HG03575 (cell line): ENCODE results near the gene HMCN2.

Source experiments
- ATAC-seq: cut with Tn5 transposase; IDR thresholded peaks from one replicate; pipeline ENCODE4 v1.9.1; 2021; ENCODE audit not compliant: unreplicated experiment, insufficient number of reproducible peaks, low FRiP score; ENCODE audit errors: extremely low read depth

HMCN2 gene

GRCh38 chr9:130352586-130353285 lies 87.2 kb downstream of the HMCN2 start:
- no peak for ATAC-seq

DNA sequence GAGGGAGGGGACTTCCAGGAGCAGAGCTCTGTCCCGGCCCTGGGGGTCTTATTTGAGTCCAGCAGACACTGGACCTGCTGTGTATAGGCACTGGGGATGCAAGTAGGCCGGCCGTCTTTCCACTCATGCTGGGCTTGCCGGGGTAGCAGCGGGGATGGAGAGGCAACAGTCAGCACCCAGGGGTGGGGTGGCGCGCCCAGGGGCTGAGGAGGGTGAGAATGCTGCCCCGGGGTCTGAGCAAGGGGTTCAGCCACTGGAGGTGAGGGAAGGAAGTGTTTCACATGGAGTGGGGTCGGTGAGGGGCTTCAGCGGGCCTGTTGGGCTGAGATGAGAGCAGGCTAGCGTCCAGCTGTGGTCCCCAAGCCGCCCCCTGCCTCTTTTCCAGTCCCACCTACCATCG lies 88.8 kb downstream of the HMCN2 start:
- ATAC-seq: no peak

- ATAC-seq: no peak
Observed at GRCh38 chr9:130354806-130355205, 89.2 kb downstream of the HMCN2 start.

DNA sequence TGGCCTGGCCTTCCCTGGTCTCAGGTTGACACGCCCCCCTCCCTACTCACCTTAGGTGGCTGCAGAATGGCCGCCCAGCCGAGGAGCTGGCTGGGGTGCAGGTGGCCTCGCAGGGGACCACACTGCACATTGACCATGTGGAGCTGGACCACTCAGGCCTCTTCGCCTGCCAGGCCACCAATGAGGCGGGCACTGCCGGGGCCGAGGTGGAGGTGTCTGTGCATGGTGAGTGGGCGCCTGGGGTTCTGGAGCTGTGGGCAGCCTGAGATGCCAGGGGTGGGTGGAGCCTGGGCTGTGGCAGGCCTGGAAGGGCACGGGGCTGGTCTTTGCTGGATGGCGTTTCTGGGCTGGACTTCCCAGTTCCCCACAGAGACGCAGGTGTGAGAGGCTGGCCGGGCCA lies 90.5 kb downstream of the HMCN2 start:
- no peak for ATAC-seq

GRCh38 chr9:130356877-130357584 lies 91.5 kb downstream of the HMCN2 start:
- no peak for ATAC-seq

- ATAC-seq: no peak
Observed at GRCh38 chr9:130358928-130359327, 93.4 kb downstream of the HMCN2 start.

GRCh38 chr9:130359819-130360218 lies 94.3 kb downstream of the HMCN2 start:
- no peak for ATAC-seq

DNA sequence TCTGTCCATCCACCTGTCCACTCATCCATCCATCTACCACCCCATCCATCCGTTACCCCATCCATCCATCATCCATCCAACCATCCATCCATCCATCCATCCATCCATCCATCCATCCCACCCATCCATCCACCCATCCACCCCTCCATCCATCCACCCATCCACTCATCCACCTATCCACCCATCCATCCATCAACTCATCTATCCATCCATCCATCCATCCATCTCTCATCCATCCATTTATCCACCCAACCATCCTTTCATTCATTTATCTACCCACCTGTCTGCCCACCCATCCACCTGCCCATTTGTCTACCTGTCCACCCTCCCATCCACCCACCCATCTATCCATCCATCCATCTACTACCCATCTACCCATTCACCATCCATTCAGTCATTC lies 95.1 kb downstream of the HMCN2 start:
- ATAC-seq: no peak

DNA sequence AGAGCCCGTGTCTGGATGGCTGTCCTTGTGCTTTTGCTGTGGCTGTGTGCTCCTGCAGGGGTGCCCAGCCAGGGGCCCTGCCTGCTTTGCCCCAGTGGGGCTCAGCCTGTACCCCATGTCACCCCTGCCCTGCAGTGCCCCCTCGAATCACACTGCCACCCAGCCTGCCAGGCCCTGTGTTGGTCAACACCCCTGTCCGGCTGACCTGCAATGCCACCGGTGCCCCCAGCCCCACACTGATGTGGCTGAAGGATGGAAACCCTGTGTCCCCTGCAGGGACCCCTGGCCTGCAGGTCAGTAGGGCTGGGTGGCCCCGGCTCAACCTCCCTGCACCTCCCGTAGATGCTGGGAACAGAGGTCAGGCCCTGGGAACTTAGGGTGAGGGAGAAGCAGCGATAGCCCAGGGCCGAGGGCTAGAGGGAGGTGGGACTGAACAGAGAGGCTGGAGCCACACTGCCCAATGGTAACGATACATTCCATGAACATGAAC lies 96.4 kb downstream of the HMCN2 start:
- ATAC-seq: no peak

- no peak for ATAC-seq
Observed at GRCh38 chr9:130362691-130363090, 97.1 kb downstream of the HMCN2 start.

- ATAC-seq: no peak
Observed at GRCh38 chr9:130363755-130364404, 98.3 kb downstream of the HMCN2 start.

GRCh38 chr9:130364619-130365322 lies 99.2 kb downstream of the HMCN2 start:
- ATAC-seq: no peak

DNA sequence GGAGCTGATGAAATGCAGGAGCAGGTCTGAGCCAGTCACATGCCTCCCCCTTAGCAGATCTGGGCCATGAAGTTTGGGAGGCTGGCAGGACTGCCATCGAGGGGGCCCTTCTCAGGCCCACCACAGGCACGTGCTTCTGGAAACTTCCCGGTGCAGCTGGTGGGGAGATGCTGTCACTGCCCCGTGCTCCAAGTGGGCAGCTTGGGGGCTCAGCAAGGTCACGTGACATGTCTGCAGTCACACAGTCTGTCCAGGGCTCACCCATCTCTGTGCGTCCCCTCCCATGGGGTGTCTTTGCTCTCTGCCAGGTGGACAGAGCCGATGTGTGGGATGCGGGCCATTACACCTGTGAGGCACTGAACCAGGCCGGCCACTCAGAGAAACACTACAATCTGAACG lies 99.8 kb downstream of the HMCN2 start:
- no peak for ATAC-seq

GRCh38 chr9:130366072-130366471 lies 100.5 kb downstream of the HMCN2 start:
- ATAC-seq: no peak

- no peak for ATAC-seq
Observed at GRCh38 chr9:130366888-130367550, 101.5 kb downstream of the HMCN2 start.

DNA sequence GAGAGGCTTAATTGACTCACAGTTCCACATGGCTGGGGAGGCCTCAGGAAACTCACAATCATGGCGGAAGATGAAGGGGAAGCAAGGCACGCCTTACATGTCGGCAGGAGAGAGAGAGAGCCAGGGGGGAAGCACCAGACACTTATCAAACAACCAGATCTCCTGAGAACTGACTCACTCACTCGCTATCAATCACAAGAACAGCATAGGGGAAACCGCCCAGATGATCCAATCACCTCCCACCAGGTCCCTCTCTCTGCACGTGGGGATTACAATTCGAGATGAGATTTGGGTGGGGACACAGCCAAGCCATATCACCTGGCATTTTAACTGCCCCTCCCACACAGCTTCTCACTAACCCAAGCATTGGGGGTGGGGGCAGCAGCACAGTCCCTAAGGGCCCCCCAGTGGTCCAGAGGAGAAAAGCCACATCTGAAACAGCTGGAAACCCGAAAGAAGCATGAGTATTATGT lies 103.1 kb downstream of the HMCN2 start:
- ATAC-seq: no peak

GRCh38 chr9:130370226-130370625 lies 104.7 kb downstream of the HMCN2 start:
- no peak for ATAC-seq

GRCh38 chr9:130371196-130371966 lies 105.8 kb downstream of the HMCN2 start:
- no peak for ATAC-seq
